DOHH2 (cell line): Measurements from ENCODE around the gene MROH9.
"Not testable (repeated sequence)": the region's sequence is repeated elsewhere in the genome, so short reads cannot be mapped to it uniquely, and the experiment has no call there.

ENCODE experiments used
- H3F3A ChIP-seq: fragments of 200-600 bp; sonication (generic), shearing (Covaris generic); 2 replicates; pipeline ENCODE4 v1.6.0; 2016; ENCODE audit warnings: antibody characterized with exemption, mild to moderate bottlenecking; ENCODE audit not compliant: control insufficient read depth, insufficient read depth
- H3K27ac ChIP-seq: fragments of 200-600 bp; sonication (generic); 2 replicates; pipeline ENCODE4 v1.5.1; 2014; ENCODE audit warnings: low read depth, mild to moderate bottlenecking, low read length, moderate library complexity
- H3K27me3 ChIP-seq: fragments of 200-600 bp; sonication (generic); 2 replicates; pipeline ENCODE4 v1.6.1; 2014; ENCODE audit warnings: mild to moderate bottlenecking, low read length, mixed read lengths; ENCODE audit not compliant: control insufficient read depth
- H3K36me3 ChIP-seq: fragments of 200-600 bp; sonication (generic); 2 replicates; pipeline ENCODE4 v1.6.1; 2014; ENCODE audit warnings: mild to moderate bottlenecking, low read length, moderate library complexity, mixed read lengths; ENCODE audit not compliant: control insufficient read depth
- H3K4me1 ChIP-seq: fragments of 200-600 bp; sonication (generic); 2 replicates; pipeline ENCODE4 v1.6.1; 2014; ENCODE audit warnings: mild to moderate bottlenecking, low read length, mixed read lengths; ENCODE audit not compliant: control insufficient read depth
- H3K4me2 ChIP-seq: fragments of 200-600 bp; sonication (generic); 2 replicates; pipeline ENCODE4 v1.6.0; 2014; ENCODE audit warnings: mild to moderate bottlenecking, low read length, moderate library complexity
- H3K4me3 ChIP-seq: fragments of 200-600 bp; sonication (generic); 2 replicates; pipeline ENCODE4 v1.5.1; 2014; ENCODE audit warnings: mild to moderate bottlenecking, low read length, mixed read lengths
- H3K79me2 ChIP-seq: fragments of 200-600 bp; sonication (generic); 2 replicates; pipeline ENCODE4 v1.6.1; 2014; ENCODE audit warnings: mild to moderate bottlenecking, low read length, mixed read lengths; ENCODE audit not compliant: control insufficient read depth
- H3K9me2 ChIP-seq: fragments of 200-600 bp; sonication (generic); replicated peaks from 2 replicates; pipeline ENCODE4 v1.6.1; 2014; ENCODE audit warnings: mild to moderate bottlenecking, low read length, mixed read lengths; ENCODE audit not compliant: control insufficient read depth
- H3K9me3 ChIP-seq: fragments of 200-600 bp; sonication (generic); 2 replicates; pipeline ENCODE4 v1.6.1; 2014; ENCODE audit warnings: antibody characterized with exemption, low read length, mixed read lengths; ENCODE audit not compliant: control insufficient read depth, insufficient read depth
- H4K20me1 ChIP-seq: fragments of 200-600 bp; sonication (generic); 2 replicates; pipeline ENCODE4 v1.6.0; 2014; ENCODE audit warnings: low read depth, mild to moderate bottlenecking, antibody characterized with exemption, low read length, moderate library complexity; ENCODE audit not compliant: control insufficient read depth, insufficient read depth
- EZH2phosphoT487 ChIP-seq: fragments of 200-600 bp; sonication (generic); IDR thresholded peaks from 2 replicates; pipeline ENCODE4 v1.6.1; 2017; ENCODE audit warnings: borderline replicate concordance, mild to moderate bottlenecking, antibody characterized with exemption, low read length, moderate library complexity, mixed read lengths
- TF ChIP-seq, protein P1 (sequence below): fragments of 200-600 bp; sonication (generic); IDR thresholded peaks from one replicate; pipeline ENCODE4 v1.5.1; 2014; ENCODE audit warnings: antibody characterized with exemption, mild to moderate bottlenecking, low read depth, low read length; ENCODE audit not compliant: poor library complexity, severe bottlenecking

MROH9 gene

DNA sequence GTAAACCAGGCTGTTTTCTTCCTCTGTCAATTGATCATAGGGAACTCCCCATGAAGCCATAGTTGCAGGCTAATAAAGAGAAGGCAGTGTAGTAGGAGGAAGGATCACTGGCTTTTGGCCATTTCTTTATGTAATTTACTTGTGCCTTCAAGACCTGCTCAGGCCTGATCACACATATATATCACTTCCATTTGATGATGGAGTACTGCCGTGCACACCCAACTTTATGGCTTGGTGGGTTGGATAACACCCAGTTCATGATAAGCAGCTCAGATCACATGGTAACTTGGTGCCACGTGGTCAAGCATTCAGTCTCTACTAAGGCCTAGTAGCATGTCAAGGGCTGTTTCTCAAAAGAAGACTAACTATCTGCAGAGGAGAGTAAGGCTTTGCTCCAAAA is 4.1 kb downstream of the MROH9 start:
- Histone ChIP-seq H3K4me1 (no peaks in the 10 kb centered on the region), H3K27me3 (peaks cover 3% of the 10 kb centered on the region), H3K9me3 (no peaks in the 10 kb centered on the region; the same call in 1 of the 2 replicates), H3K4me2 (no peak overlapping the region), H4K20me1 (no peaks in the 10 kb centered on the region), H3K4me3 (no peak overlapping the region), H3K79me2 (no peaks in the 10 kb centered on the region), H3K36me3 (no peaks in the 10 kb centered on the region), H3F3A (no peaks in the 10 kb centered on the region), H3K27ac (no peak overlapping the region), H3K9me2 (no peaks in the 10 kb centered on the region)
- TF ChIP-seq EZH2phosphoT487: no peak

DNA sequence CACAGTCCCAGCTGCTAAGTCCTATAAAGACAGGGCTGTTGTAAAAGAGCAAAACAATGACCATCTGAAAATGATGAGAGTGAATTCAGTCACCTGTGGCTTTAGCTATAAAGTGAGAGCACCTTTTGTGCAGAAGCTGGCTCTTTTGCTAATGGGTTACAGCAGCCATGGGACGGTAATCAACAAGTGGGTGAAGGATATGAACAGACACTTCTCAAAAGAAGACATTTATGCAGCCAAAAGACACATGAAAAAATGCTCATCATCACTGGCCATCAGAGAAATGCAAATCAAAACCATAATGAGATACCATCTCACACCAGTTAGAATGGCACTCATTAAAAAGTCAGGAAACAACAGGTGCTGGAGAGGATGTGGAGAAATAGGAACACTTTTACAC is 16.4 kb downstream of the MROH9 start:
- H3K79me2 ChIP-seq, H3K27ac ChIP-seq, H3K36me3 ChIP-seq, H3K27me3 ChIP-seq, H3K4me3 ChIP-seq, H3K4me1 ChIP-seq, H3K9me2 ChIP-seq, H3K9me3 ChIP-seq, H3K4me2 ChIP-seq, H4K20me1 ChIP-seq, H3F3A ChIP-seq: not testable (repeated sequence)

DNA sequence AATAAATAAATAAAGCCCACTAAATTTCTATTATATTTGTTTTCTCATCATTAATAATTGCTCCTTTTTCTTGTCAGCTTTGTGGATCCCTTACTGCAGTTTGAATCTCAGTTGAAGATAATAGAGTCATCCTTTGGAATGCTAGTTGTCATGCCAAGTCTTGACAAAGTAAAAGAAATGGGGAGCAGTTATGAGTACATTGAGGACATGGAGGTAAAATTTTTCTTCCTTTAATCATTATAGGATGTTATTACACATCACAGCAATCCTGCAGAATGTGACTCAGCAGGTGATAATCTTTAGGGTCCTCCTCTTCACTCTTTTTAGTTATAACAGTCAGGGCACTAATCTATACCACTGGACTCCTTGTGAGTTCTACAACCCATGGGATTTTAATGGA is 24.1 kb downstream of the MROH9 start:
- Histone ChIP-seq H3K9me3 (no peaks in the 10 kb centered on the region), H3K79me2 (no peaks in the 10 kb centered on the region), H3K4me1 (no peaks in the 10 kb centered on the region), H3K4me3 (no peak overlapping the region), H3F3A (no peaks in the 10 kb centered on the region), H3K27ac (no peak overlapping the region), H3K9me2 (no peaks in the 10 kb centered on the region), H3K4me2 (no peak overlapping the region), H3K36me3 (no peaks in the 10 kb centered on the region), H4K20me1 (no peaks in the 10 kb centered on the region), H3K27me3 (no peaks in the 10 kb centered on the region)
- TF ChIP-seq EZH2phosphoT487: no peak
- TF ChIP-seq, protein P1, sequence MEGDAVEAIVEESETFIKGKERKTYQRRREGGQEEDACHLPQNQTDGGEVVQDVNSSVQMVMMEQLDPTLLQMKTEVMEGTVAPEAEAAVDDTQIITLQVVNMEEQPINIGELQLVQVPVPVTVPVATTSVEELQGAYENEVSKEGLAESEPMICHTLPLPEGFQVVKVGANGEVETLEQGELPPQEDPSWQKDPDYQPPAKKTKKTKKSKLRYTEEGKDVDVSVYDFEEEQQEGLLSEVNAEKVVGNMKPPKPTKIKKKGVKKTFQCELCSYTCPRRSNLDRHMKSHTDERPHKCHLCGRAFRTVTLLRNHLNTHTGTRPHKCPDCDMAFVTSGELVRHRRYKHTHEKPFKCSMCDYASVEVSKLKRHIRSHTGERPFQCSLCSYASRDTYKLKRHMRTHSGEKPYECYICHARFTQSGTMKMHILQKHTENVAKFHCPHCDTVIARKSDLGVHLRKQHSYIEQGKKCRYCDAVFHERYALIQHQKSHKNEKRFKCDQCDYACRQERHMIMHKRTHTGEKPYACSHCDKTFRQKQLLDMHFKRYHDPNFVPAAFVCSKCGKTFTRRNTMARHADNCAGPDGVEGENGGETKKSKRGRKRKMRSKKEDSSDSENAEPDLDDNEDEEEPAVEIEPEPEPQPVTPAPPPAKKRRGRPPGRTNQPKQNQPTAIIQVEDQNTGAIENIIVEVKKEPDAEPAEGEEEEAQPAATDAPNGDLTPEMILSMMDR: no peak

DNA sequence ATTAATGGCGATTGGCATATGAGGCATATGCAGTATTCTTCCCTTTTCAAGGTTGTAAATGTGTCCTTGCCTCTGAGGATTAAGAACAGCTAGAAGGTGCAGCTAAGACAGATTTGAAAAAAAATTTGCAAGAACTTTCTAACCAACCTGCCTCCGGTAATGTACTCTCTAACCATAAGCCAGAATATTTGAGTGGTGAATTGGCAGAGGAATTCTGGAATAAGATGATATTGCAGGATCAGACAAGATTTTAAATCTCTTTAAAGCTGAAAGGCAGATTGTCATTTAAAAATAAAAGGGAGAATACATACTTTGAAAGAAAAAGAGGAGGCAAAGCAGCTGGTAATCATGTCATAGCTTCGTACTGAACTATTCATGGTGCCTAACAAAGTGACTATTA is 29.2 kb downstream of the MROH9 start:
- Histone ChIP-seq H3K36me3 (no peaks in the 10 kb centered on the region), H3K79me2 (no peaks in the 10 kb centered on the region), H3K4me3 (no peak overlapping the region), H3K4me2 (no peak overlapping the region), H4K20me1 (no peaks in the 10 kb centered on the region), H3K27ac (no peak overlapping the region), H3F3A (no peaks in the 10 kb centered on the region), H3K4me1 (no peaks in the 10 kb centered on the region), H3K9me3 (no peaks in the 10 kb centered on the region), H3K27me3 (no peaks in the 10 kb centered on the region), H3K9me2 (no peaks in the 10 kb centered on the region)
- TF ChIP-seq EZH2phosphoT487: no peak
- TF ChIP-seq, protein P1: no peak
